ENCODE data around the gene TMEM131.
A peak's percentile ranks its signal among the peaks of the same experiment; 100 is the strongest.
"Not testable (repeated sequence)": the region's sequence is repeated elsewhere in the genome, so short reads cannot be mapped to it uniquely, and the experiment has no call there.

TMEM131 gene, protein sequence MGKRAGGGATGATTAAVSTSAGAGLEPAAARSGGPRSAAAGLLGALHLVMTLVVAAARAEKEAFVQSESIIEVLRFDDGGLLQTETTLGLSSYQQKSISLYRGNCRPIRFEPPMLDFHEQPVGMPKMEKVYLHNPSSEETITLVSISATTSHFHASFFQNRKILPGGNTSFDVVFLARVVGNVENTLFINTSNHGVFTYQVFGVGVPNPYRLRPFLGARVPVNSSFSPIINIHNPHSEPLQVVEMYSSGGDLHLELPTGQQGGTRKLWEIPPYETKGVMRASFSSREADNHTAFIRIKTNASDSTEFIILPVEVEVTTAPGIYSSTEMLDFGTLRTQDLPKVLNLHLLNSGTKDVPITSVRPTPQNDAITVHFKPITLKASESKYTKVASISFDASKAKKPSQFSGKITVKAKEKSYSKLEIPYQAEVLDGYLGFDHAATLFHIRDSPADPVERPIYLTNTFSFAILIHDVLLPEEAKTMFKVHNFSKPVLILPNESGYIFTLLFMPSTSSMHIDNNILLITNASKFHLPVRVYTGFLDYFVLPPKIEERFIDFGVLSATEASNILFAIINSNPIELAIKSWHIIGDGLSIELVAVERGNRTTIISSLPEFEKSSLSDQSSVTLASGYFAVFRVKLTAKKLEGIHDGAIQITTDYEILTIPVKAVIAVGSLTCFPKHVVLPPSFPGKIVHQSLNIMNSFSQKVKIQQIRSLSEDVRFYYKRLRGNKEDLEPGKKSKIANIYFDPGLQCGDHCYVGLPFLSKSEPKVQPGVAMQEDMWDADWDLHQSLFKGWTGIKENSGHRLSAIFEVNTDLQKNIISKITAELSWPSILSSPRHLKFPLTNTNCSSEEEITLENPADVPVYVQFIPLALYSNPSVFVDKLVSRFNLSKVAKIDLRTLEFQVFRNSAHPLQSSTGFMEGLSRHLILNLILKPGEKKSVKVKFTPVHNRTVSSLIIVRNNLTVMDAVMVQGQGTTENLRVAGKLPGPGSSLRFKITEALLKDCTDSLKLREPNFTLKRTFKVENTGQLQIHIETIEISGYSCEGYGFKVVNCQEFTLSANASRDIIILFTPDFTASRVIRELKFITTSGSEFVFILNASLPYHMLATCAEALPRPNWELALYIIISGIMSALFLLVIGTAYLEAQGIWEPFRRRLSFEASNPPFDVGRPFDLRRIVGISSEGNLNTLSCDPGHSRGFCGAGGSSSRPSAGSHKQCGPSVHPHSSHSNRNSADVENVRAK (N-terminal part only)

DNA sequence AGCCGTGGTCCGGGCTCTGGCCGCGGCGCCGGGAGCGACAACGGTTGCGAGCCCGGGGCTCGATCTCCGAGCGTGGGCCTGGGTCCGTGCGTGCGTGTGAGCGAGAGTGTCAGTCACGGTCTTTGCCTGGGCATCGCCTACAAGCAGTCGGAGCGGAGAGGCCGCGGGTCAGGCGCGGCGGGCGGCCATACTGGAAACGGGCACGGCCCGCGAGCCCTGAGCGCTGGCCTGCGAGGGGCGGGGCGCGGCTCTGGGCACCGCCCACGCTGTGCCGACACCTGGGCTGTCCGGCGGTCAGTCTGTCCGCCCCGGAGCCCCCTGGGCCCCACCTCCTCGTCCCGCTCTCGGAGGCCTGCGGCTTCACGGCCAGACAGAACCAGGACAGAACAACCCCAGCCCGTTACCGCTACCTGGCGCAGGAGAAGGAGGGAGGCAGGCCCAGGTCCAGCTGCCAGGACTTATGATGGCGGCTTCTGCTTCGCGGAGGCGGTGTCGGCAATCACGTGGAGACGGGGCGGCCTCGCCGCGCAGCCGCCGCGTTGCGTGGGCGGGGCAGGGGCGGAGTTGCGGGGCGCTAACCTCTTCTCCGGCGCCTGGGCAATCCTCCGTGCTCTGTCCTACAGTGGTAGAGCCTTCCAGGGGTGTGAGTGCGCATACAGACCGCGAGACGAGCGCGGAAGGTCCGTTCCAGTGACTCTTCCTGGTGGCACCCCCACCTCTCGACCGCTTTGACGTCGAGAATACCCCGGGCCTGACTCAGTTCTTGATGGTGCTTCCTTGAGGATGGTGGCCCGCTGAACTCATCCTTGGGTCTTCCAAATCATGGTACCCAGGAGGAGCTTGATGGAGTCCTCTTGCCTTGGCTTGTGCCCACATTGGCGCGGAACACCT is at the start of gene TMEM131:
TSS of gene TMEM131 (minus strand) at position 215 of the 891 bp plus-strand sequence. CDS start 286 bp downstream, outside the sequence.
- DNase-seq (ENCODE audit: insufficient read length, low spot score) (peak; percentile 89), FAIRE-seq (no peak)
- TF ChIP-seq, protein P1, sequence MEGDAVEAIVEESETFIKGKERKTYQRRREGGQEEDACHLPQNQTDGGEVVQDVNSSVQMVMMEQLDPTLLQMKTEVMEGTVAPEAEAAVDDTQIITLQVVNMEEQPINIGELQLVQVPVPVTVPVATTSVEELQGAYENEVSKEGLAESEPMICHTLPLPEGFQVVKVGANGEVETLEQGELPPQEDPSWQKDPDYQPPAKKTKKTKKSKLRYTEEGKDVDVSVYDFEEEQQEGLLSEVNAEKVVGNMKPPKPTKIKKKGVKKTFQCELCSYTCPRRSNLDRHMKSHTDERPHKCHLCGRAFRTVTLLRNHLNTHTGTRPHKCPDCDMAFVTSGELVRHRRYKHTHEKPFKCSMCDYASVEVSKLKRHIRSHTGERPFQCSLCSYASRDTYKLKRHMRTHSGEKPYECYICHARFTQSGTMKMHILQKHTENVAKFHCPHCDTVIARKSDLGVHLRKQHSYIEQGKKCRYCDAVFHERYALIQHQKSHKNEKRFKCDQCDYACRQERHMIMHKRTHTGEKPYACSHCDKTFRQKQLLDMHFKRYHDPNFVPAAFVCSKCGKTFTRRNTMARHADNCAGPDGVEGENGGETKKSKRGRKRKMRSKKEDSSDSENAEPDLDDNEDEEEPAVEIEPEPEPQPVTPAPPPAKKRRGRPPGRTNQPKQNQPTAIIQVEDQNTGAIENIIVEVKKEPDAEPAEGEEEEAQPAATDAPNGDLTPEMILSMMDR (IDR thresholded peaks at IDR 0.05; ENCODE audit: insufficient read depth, missing control alignments), result no peak

DNA sequence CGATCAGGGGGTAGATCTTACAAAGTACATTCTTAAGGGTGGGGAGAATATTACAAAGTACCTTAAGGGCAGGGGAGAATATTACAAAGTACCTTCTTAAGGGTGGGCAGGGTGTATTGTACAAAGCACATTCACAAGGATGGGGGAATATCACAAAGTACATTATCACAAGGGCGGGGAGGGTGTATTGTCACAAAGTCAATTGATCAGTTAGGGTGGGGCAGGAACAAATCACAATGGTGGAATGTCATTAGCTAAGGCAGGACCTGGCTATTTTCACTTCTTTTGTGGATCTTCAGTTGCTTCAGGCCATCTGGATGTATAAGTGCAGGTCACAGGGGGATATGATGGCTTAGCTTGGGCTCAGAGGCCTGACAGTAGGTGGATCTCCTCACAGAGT is 49.0 kb upstream of the TMEM131 start:
- not testable (repeated sequence) for DNase-seq (ENCODE audit: insufficient read length, low spot score); FAIRE-seq

DNA sequence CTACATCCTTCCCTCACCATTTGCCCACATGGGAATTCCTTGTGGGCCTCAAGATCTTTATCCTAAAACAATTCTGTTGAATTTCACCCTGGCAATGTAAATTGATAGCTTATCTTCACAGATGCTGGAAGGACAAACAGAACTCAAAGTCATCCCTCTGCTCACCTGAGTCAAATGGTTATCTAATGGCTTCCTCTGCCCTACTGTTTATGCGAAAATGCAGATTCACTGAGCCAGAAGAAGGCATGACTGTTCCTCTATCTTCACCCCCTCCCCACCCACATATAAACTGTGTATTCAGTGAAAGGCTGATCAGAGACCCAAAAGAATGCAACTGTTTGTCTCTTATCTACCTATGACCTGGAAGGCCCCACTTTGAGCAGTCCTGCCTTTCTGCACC is 47.4 kb upstream of the TMEM131 start:
- no peak for DNase-seq (ENCODE audit: insufficient read length, low spot score)
- TF ChIP-seq, protein P1 (IDR thresholded peaks at IDR 0.05; ENCODE audit: insufficient read depth, missing control alignments), result no peak
- FAIRE-seq, result no peak

DNA sequence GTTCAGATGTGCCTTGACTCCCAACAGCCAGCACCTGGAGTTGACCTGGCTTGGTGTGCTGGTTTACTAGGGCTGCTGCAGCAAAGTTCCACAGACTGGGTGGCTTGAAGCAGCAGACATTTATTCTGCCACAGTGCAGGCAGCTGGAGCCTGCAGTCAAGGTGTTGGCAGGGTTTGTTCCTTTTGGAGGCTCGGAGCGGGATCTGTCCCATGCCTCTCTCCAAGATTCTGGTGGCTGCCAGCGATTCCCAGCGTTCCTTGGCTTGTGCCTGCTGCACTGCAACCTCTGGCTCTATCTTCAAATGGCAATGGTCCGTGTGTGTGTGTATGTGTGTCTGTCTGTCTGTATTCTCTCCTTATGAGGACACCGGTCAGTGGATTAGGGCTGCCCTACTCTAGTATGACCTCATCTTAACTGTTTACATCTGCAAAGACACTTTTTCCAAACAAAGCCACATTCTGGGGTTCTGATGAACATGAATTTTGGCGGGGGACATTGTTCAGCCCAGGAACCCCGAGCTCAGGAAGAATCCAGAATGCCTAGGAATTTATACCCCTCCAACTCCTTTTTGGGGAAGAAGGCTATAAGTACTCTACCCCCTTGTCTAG is 44.7 kb upstream of the TMEM131 start:
- FAIRE-seq (no peak), DNase-seq (ENCODE audit: insufficient read length, low spot score) (no peak)
- TF ChIP-seq, protein P1 (IDR thresholded peaks at IDR 0.05; ENCODE audit: insufficient read depth, missing control alignments), result no peak

DNA sequence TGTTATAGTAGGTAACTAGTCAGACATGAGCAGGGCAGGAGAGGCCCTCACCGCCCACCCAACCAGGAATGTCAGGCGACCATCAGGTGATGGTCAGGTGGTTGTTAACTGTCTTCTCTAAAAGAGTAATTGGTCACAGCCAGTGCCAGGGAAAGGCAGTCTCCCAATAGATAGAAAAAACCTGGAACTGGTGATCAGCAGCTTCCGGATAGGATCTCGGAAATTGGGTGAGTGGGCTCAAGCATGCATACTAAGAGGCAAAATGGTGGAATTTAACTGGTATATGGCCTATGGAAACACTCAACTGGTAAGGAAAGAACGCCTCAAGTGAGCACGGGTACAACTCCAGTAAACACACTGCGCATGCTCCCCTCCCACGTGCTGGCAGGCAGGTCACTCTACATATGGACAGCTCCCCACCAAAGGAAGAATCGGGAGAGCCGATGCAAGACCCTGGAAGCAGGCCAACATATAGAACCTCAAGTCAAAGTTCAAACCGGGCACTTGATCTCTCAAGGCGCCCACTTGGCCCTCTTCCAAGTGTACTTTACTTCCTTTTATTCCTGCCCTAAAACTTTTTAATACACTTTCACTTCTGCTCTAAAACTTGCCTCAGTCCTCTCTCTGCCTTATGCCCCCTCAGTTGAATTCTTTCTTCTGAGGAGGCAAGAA is 43.5 kb upstream of the TMEM131 start:
- DNase-seq (ENCODE audit: insufficient read length, low spot score), result no peak
- no peak for FAIRE-seq
- TF ChIP-seq, protein P1 (IDR thresholded peaks at IDR 0.05; ENCODE audit: insufficient read depth, missing control alignments), result no peak

DNA sequence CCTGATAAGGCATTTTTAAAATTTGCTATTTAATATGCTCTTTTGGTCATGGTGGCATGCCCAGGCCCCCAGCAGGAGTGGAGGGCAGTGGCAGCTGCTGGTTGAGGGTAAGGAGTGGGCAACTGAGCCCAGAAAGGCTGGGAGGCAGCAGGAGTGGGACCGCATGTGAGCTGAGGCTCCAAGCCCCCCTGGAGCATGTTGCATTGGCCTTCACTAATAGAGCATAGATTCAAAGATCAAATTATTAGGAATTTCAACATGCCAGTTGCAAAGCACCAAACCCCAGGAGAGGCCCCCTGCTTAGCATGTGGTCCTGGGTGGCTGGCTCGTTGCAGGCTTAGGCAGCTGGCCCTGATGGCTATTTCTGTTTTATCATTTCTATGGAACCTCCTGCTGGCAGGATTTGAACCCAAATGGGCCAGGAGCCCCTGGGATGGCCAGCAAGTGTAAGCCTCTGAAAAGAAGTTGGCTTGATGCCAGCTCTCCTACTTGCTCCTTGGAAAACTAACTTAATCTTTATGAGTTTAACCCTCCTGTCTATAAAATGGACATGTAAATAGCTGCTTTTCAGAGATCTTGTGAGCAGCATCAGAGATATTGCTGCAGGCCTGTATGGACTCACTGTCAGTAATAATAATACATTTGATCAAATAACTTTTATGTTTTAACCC is 42.1 kb upstream of the TMEM131 start:
- TF ChIP-seq, protein P1 (IDR thresholded peaks at IDR 0.05; ENCODE audit: insufficient read depth, missing control alignments), result no peak
- no peak for DNase-seq (ENCODE audit: insufficient read length, low spot score)
- no peak for FAIRE-seq

All from D721Med (cell line).